Adrenal gland (tissue), 12 donors: Measurements from ENCODE around the gene TIMM13. TPM values are rescaled to one million over a fixed set of nuclear protein-coding genes. Genes with fewer than 3 reads are reported as not detected.
"Not testable (repeated sequence)": the region's sequence is repeated elsewhere in the genome, so short reads cannot be mapped to it uniquely, and the experiment has no call there.

Source experiments
- DNase-seq, 7 donors: peaks; one replicate each; pipeline ENCODE4 v3.0.0-alpha.2; 2019 to 2020
- H3K27ac ChIP-seq, 5 donors: fragments of 200-600 bp; sonication (generic) in 4 of 5; 1 replicate in 3 of 5; 2 replicates in 2 of 5; pipeline versions ENCODE4 v1.5.1 to v1.8.0; 2016 to 2020; ENCODE audit warnings: mild to moderate bottlenecking in 1 of 5
- H3K27me3 ChIP-seq: fragments of 200-600 bp; 2 replicates; pipeline ENCODE4 v1.8.0; 2021
- H3K36me3 ChIP-seq, 2 donors: fragments of 200-600 bp; replicated peaks in 1 of 2; 1 replicate in 1 of 2; 2 replicates in 1 of 2; pipeline versions ENCODE4 v1.5.1 to v1.8.0; 2018 to 2022
- H3K4me1 ChIP-seq, 2 donors: fragments of 200-600 bp; replicated peaks in 1 of 2; 1 replicate in 1 of 2; 2 replicates in 1 of 2; pipeline versions ENCODE4 v1.5.1 to v1.8.0; 2018 to 2021
- H3K4me3 ChIP-seq, 4 donors: fragments of 200-600 bp; sonication (generic) in 3 of 4; one replicate each; pipeline ENCODE4 v1.5.1; 2016 to 2018
- H3K9me3 ChIP-seq, 3 donors: fragments of 200-600 bp; sonication (generic) in 1 of 3; replicated peaks in 1 of 3; 1 replicate in 2 of 3; 2 replicates in 1 of 3; pipeline versions ENCODE4 v1.5.1 to v1.8.0; 2016 to 2021
- POLR2A ChIP-seq, 2 donors: fragments of 450-650 bp; IDR thresholded peaks; one replicate each; pipeline ENCODE4 v1.6.1; 2017; ENCODE audit warnings: antibody characterized with exemption in 2 of 2, mild to moderate bottlenecking in 2 of 2, moderate library complexity in 1 of 2
- WGBS, 4 donors: extraction: QIAGEN DNeasy Blood & Tissue Kit in 2 of 4; methylation state at CpG; one replicate each; pipeline versions ENCODE4 v1.1.5 to v1.1.7; 2013 to 2017; 5-methylcytosine and 5-hydroxymethylcytosine counted together
- intact Hi-C, 2 donors: fragments of 100-400 bp; cut with DNase I; formaldehyde crosslinking; loops; one replicate each; pipeline versions ENCODE4 v1.14.1 to v1.15.0; 2022 to 2023
- polyA plus RNA-seq, 3 donors: library from polyadenylated mRNA; stranded (reverse); fragments of 200-250 nt in 2 of 3; fragments of 350-450 nt in 1 of 3; fragmentation: Illumina TruSeq in 1 of 3; extraction: RNeasy Lipid Tissue Mini Kit (QIAGEN cat#74804) in 1 of 3; gene quantifications; one replicate each; pipeline ENCODE4 v1.2.3, GENCODE V29; 2013 to 2014
- total RNA-seq, 9 donors: library from RNA; depleted of rRNA in 4 of 9; stranded (reverse); fragments of >200 nt in 4 of 9; fragments of 120-200 nt in 1 of 9; fragmentation: NEBNext Ultra II Directional in 1 of 9; extraction: Animal tissue kit (Norgen Biotek cat#: 25700) in 1 of 9; gene quantifications; one replicate each; pipeline versions ENCODE4 v1.1.0 to v1.2.4, GENCODE V29; 2013 to 2023
- TF ChIP-seq, protein P1 (sequence below), 6 experiments: fragments of 450-650 bp in 4 of 6; fragments of 200-600 bp in 2 of 6; sonication (generic) in 1 of 6; IDR thresholded peaks; 1 replicate in 5 of 6; 2 replicates in 1 of 6; pipeline versions ENCODE4 v1.5.1 to v1.8.0; 2016 to 2021; ENCODE audit warnings: antibody characterized with exemption in 6 of 6, mild to moderate bottlenecking in 2 of 6, moderate library complexity in 1 of 6
- donor health status: healthy with polysubstance abuse.
- donor health status: Bipolar disorder and iron deficiency.
- donor health status: DM: yes; HTN: yes; CAD: no.
- donor health status: DM: no; HTN: no; CAD: no.
- donor health status: DM: no; HTN: no; CAD: no.
- donor health status: DM: yes; HTN: yes; CAD: no.

The TIMM13 gene
- total and polyA plus RNA-seq, 12 donors, result 32.7 to 198 (median 88.1) TPM

DNA sequence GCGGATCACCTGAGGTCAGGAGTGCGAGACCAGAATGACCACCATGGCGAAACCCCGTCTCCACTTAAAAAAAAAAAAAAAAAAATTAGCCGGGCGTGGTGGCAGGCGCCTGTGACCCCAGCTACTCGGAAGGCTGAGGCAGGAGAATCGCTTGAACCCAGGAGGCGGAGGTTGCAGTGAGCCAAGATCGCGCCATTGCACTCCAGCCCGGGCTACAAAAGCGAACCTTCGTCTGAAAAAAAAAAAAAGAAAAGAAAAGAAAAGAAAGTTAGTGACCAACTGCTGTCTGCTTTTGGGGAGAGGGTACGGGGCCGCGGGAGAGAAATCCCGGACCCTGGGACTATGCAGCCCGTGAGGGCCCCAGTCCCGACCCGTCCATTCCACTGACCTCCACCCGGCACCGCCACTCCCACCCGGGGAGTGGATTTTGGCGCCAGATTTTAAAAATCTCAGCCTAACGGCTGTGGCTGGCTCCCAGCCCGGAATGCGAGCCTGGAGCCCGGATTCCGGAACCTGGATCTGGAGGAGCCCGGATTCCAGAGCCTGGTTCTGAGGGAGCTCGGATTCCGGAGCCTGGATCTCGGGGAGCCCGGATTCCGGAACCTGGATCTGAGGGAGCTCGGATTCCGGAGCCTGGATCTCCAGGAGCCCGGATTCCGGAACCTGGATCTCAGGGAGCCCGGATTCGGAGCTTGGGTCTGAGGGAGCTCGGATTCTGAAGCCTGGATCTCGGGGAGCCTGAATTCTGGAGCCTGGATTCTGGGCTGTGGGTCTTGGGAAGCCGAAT, 35.4 kb upstream of the TIMM13 start:
- peak overlapping the region in 1 of 5 donors; percentile 32 for H3K27ac ChIP-seq
- H3K9me3 ChIP-seq, result no peaks in the 10 kb centered on the region
- TF ChIP-seq, protein P1, sequence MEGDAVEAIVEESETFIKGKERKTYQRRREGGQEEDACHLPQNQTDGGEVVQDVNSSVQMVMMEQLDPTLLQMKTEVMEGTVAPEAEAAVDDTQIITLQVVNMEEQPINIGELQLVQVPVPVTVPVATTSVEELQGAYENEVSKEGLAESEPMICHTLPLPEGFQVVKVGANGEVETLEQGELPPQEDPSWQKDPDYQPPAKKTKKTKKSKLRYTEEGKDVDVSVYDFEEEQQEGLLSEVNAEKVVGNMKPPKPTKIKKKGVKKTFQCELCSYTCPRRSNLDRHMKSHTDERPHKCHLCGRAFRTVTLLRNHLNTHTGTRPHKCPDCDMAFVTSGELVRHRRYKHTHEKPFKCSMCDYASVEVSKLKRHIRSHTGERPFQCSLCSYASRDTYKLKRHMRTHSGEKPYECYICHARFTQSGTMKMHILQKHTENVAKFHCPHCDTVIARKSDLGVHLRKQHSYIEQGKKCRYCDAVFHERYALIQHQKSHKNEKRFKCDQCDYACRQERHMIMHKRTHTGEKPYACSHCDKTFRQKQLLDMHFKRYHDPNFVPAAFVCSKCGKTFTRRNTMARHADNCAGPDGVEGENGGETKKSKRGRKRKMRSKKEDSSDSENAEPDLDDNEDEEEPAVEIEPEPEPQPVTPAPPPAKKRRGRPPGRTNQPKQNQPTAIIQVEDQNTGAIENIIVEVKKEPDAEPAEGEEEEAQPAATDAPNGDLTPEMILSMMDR (IDR thresholded peaks at IDR 0.05), result peak in 1 of 6 experiments; percentile 38
- peak in 1 of 2 donors; percentile 94 for TF ChIP-seq POLR2A (IDR thresholded peaks at IDR 0.05)
- H3K4me3 ChIP-seq, result peak overlapping the region in 2 of 4 donors; percentile 60 to 81
- no peaks in the 10 kb centered on the region for H3K27me3 ChIP-seq
- H3K4me1 ChIP-seq, result peaks cover 11 to 13% of the 10 kb centered on the region in 2 donors
- intact Hi-C loops, result no loop called here
- DNase-seq, result peak; percentile 87 to 93 (median 92)
- no peaks in the 10 kb centered on the region for H3K36me3 ChIP-seq
- 9 to 20% (median 16%) methylated on average over 37 to 46 of the region's 46 CpGs for WGBS, 4 donors

DNA sequence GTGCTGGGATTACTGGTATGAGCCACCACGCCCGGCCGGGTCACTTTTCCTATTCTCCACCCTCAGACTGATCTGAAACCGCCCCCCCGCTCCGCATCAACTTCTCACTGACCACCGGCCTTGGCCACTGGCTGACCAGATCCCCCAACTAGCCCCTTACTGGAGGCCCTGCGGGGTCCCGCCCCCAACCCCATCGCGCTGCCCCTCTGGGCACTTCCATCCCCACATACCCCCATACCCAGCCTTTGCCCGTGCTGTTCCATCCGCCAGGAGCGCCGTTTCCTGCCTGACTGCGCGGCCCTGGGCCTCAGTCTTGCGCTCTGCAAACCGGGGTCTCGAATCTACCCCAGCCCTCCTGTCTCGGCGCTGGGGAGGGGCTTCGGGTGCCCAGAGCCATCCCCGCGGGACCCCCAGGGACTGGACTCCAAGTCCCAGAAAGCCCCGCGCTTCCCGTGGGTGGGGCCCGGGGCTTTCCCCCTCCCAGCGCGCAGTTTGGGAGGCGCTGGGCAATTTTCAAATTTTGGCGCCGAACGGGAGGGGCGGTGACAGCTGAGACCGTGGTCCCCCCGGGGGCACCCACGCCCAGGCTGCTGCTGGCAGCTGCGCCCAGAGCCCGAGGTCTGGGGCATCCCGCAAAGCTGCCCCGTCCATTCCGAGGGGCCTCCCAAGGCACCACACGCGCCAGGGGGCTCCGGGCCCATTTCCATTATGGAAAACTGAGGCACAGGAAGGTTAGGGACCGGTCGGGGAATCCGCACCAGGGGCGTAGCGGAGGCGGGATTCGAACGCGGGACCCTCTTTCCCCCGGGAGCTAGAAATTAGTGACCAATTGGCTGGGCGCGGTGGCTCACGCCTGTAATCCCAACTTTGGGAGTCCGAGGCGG, 34.6 kb upstream of the TIMM13 start:
- H3K36me3 ChIP-seq, result no peaks in the 10 kb centered on the region
- H3K27me3 ChIP-seq, result no peaks in the 10 kb centered on the region
- DNase-seq, result peak in 5 of 7 donors; percentile 31 to 58 (median 52)
- no peak overlapping the region for H3K27ac ChIP-seq
- peaks cover 17 to 18% of the 10 kb centered on the region in 2 donors for H3K4me1 ChIP-seq
- H3K9me3 ChIP-seq, result no peaks in the 10 kb centered on the region
- intact Hi-C loops, result no loop called here
- no peak for TF ChIP-seq POLR2A (IDR thresholded peaks at IDR 0.05)
- TF ChIP-seq, protein P1 (IDR thresholded peaks at IDR 0.05), result peak in 1 of 6 experiments; percentile 17
- WGBS, 4 donors, result 3 to 11% (median 7%) methylated on average over 25 to 62 of the region's 62 CpGs
- peak overlapping the region in 2 of 4 donors; percentile 60 to 81 for H3K4me3 ChIP-seq

DNA sequence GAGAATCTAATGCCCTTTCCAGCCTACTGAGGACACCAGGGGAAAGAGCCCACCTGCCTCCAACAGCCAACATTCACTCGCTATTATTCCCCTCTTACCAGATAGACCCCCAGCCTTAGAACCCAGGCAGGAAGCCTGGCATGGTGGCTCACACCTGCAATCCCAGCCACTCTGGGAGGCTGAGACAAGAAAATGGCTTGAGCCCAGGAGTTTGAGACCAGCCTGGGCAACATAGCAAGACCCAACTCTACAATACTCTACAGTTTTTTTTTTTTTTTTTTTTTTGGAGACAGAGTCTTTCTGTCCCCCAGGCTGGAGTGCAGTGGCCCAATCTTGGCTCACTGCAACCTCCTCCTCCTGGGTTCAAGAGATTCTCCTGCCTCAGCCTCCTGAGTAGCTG, 32.9 kb upstream of the TIMM13 start:
- no peaks in the 10 kb centered on the region for H3K36me3 ChIP-seq
- 96 to 100% (median 100%) methylated on average over 1 of the region's 1 CpG for WGBS, 4 donors
- H3K4me3 ChIP-seq, result no peak overlapping the region
- H3K27ac ChIP-seq, result no peak overlapping the region
- intact Hi-C loops, result no loop called here
- no peak for DNase-seq
- no peaks in the 10 kb centered on the region for H3K9me3 ChIP-seq
- TF ChIP-seq POLR2A (IDR thresholded peaks at IDR 0.05), result no peak
- TF ChIP-seq, protein P1 (IDR thresholded peaks at IDR 0.05), result no peak
- H3K4me1 ChIP-seq, result peaks cover 24 to 26% of the 10 kb centered on the region in 2 donors
- H3K27me3 ChIP-seq, result no peaks in the 10 kb centered on the region

DNA sequence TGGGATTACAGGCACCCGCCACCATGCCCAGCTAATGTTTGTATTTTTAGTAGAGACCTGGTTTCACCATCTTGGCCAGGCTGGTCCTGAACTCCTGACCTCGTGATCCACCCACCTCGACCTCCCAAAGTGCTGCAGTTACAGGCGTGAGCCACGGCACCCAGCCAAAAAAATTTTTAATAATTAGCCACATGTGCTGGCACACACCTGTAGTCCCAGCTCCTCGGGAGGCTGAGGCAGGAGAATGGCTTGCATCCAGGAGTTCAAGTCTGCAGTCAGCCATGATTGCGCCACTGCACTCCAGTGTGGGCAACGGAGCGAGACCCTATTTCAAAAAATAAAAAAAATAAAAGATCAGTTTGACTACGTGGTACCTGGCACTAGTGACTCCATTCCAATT, 31.4 kb upstream of the TIMM13 start:
- H3K27me3 ChIP-seq, H3K4me3 ChIP-seq, H3K36me3 ChIP-seq, DNase-seq, intact Hi-C loops, H3K27ac ChIP-seq, H3K9me3 ChIP-seq: not testable (repeated sequence)
- peaks cover 24 to 26% of the 10 kb centered on the region in 2 donors for H3K4me1 ChIP-seq
- WGBS, 4 donors, result 76 to 90% (median 81%) methylated on average over 9 to 10 of the region's 10 CpGs
